Measurements from ENCODE around the gene MCTP2. TPM values are rescaled to one million over a fixed set of nuclear protein-coding genes. Genes with fewer than 3 reads are reported as not detected.

MCTP2 gene
- total RNA-seq (2021; ENCODE audit: unreplicated experiment) (0.15 TPM), Bru-seq, nascent RNA (percentile 8 among the genes with signal in this experiment), BruChase-seq, experiment 1, labeled RNA remaining after a 2-hour chase (percentile 7 among the genes with signal in this experiment), BruChase-seq, experiment 2, labeled RNA remaining after a 6-hour chase (percentile 8 among the genes with signal in this experiment)
- not detected for polyA plus RNA-seq (2012; ENCODE audit: insufficient read length)
- long read RNA-seq = 0 reads

DNA sequence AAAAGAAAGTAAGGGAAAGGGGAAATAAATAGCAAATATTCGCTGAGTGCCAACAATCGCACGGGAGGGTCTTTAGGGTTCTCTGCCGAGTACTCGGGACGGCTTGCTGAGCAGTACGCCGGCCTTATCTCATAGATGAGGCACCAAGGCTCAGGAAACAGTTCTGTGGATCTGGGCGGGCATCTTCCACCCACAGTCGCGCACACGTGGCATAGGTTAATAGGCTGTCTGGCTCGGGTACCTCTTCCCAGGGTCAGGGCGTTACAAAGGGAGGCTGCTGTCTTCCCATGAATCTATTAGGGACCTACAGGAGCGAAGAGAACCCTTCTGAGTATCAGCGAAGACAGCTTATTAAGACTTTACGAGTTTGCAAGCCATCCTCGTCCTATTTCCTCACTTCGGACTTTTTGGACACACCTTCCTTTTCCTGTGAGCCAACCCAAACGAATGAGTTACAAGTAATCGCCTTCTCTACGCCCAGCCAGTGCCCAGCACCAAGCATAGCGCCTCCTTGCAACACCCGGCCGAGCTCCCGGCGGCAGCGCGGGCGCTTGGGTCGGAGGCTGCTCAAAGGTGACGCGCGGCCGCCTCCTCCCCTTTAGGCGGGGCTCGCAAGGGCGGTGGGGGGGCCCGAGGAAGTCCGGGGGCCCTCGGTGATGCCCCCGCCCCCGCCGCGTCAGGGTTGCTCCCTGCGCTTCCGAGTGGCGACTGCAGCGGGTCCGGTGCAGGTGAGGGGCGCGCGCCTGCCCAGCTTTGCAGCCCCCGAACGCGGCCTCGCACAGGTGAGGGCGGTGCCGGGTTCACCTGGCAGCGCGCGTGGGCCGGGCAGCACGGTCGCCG lies at the start of gene MCTP2:
MCTP2 (plus strand) TSS at position 679 of the 840 bp plus-strand sequence. CDS start 66,705 bp downstream, outside the sequence.
- H3K4me1 ChIP-seq (ENCODE audit: control insufficient read depth, insufficient read depth, low read length) = peaks cover 5% of the 10 kb centered on the region; the same call in 1 of the 2 replicates
- peak within 1 kb of the TSS; percentile 32 to 47 for H3K4me3 ChIP-seq (ENCODE audit: low read depth in 2 of 2, low read length in 2 of 2)
- H3K9me3 ChIP-seq (ENCODE audit: control insufficient read depth, insufficient read depth, low read depth, low read length) = no peaks in the 10 kb centered on the region
- no peaks in the 10 kb centered on the region for H3K36me3 ChIP-seq (ENCODE audit: control insufficient read depth, insufficient read depth, low read length)
- in situ Hi-C loops (cut with HindIII; ENCODE audit: low pct_unique_long_range_greater_than_20kb, low sequenced_read_pairs) (no loop called here), intact Hi-C loops (cut with micrococcal nuclease; ENCODE audit: unreplicated experiment) (no loop called here)
- TF ChIP-seq CTCF (IDR thresholded peaks at IDR 0.05) (peak; percentile 8; the same call in 1 of the 2 replicates), REST (IDR thresholded peaks at IDR 0.05; ENCODE audit: insufficient read depth in 1 of 2, low read depth in 2 of 2, low read length in 1 of 2) (no peak)
- H3K27ac ChIP-seq (ENCODE audit: low read length) = no peak within 1 kb of the TSS
- ATAC-seq (peak; percentile 91), DNase-seq (ENCODE audit: low read depth, low spot score) (no peak)
- BruUV-seq (replicated peaks) = no TSS peak
- ChIA-PET POLR2A (interaction anchor here (0.6 kb wide), 1 partner anchor 956 kb away, joined by 17 read pairs; no protein-coding TSS in a partner anchor), CTCF (no interaction called here)
- peaks cover 8% of the 10 kb centered on the region for H3K27me3 ChIP-seq (ENCODE audit: control insufficient read depth, insufficient read depth, low read length)

- POLR2A ChIA-PET = no interaction called here
- BruUV-seq (replicated peaks) = no TSS peak
- no peaks in the 10 kb centered on the region for H3K4me1 ChIP-seq (ENCODE audit: control insufficient read depth, insufficient read depth, low read length)
- no peak for TF ChIP-seq SIN3A (IDR thresholded peaks at IDR 0.05; ENCODE audit: borderline replicate concordance, insufficient read depth, low read depth, low read length)
- no peak for TF ChIP-seq POLR2AphosphoS5 (IDR thresholded peaks at IDR 0.05; ENCODE audit: low read depth, low read length)
- no peak for TF ChIP-seq TCF7L2 (IDR thresholded peaks at IDR 0.05; ENCODE audit: low read depth, low read length)
- no peak for TF ChIP-seq CTCF (IDR thresholded peaks at IDR 0.05)
- no peak for TF ChIP-seq REST (IDR thresholded peaks at IDR 0.05; ENCODE audit: insufficient read depth in 1 of 2, low read depth in 2 of 2, low read length in 1 of 2)
- in situ Hi-C loops (cut with HindIII; ENCODE audit: low pct_unique_long_range_greater_than_20kb, low sequenced_read_pairs) (no loop called here), intact Hi-C loops (cut with micrococcal nuclease; ENCODE audit: unreplicated experiment) (no loop called here)
- CTCF ChIA-PET = no interaction called here
- no peaks in the 10 kb centered on the region for H3K9me3 ChIP-seq (ENCODE audit: control insufficient read depth, insufficient read depth, low read depth, low read length)
- no peak overlapping the region for H3K4me3 ChIP-seq (ENCODE audit: low read depth in 2 of 2, low read length in 2 of 2)
- H3K36me3 ChIP-seq (ENCODE audit: control insufficient read depth, insufficient read depth, low read length) = no peaks in the 10 kb centered on the region
- ATAC-seq (no peak), DNase-seq (ENCODE audit: low read depth, low spot score) (no peak)
- no peak overlapping the region for H3K27ac ChIP-seq (ENCODE audit: low read length)
- H3K27me3 ChIP-seq (ENCODE audit: control insufficient read depth, insufficient read depth, low read length) = no peaks in the 10 kb centered on the region
Measured at GRCh38 chr15:94182883-94183282, 48.5 kb upstream of the MCTP2 start.

Measured in Panc1 (cell line).